DND-41 (cell line): ENCODE data around the gene RPL15.

ENCODE experiments used
- EZH2 ChIP-seq: IDR thresholded peaks from 3 replicates; pipeline ENCODE4 v1.6.1; 2012; ENCODE audit warnings: borderline replicate concordance, low read depth, mild to moderate bottlenecking, moderate library complexity, low read length, inconsistent platforms; ENCODE audit not compliant: severe bottlenecking
- TF ChIP-seq, protein P1 (sequence below): IDR thresholded peaks from 2 replicates; pipeline ENCODE4 v1.5.1; 2012; ENCODE audit warnings: borderline replicate concordance, low read length, moderate library complexity, mild to moderate bottlenecking; ENCODE audit not compliant: poor library complexity, severe bottlenecking; ENCODE audit errors: extremely low read depth

- TF ChIP-seq, protein P1, sequence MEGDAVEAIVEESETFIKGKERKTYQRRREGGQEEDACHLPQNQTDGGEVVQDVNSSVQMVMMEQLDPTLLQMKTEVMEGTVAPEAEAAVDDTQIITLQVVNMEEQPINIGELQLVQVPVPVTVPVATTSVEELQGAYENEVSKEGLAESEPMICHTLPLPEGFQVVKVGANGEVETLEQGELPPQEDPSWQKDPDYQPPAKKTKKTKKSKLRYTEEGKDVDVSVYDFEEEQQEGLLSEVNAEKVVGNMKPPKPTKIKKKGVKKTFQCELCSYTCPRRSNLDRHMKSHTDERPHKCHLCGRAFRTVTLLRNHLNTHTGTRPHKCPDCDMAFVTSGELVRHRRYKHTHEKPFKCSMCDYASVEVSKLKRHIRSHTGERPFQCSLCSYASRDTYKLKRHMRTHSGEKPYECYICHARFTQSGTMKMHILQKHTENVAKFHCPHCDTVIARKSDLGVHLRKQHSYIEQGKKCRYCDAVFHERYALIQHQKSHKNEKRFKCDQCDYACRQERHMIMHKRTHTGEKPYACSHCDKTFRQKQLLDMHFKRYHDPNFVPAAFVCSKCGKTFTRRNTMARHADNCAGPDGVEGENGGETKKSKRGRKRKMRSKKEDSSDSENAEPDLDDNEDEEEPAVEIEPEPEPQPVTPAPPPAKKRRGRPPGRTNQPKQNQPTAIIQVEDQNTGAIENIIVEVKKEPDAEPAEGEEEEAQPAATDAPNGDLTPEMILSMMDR: no peak
- TF ChIP-seq EZH2: no peak
Measured at GRCh38 chr3:23919628-23920027, 2.7 kb downstream of the RPL15 start.
